Hematopoietic multipotent progenitor cell treated with erythropoietin and hydrocortisone succinate and interleukin-3 and kit ligand, for 6 days (in vitro differentiated cells): Measurements from ENCODE around the gene ATP10A.
"Not testable (repeated sequence)": the region's sequence is repeated elsewhere in the genome, so short reads cannot be mapped to it uniquely, and the experiment has no call there.

Experiments used
- DNase-seq: peaks from one replicate; pipeline ENCODE4 v3.0.0-alpha.2; 2015

ATP10A gene

DNA sequence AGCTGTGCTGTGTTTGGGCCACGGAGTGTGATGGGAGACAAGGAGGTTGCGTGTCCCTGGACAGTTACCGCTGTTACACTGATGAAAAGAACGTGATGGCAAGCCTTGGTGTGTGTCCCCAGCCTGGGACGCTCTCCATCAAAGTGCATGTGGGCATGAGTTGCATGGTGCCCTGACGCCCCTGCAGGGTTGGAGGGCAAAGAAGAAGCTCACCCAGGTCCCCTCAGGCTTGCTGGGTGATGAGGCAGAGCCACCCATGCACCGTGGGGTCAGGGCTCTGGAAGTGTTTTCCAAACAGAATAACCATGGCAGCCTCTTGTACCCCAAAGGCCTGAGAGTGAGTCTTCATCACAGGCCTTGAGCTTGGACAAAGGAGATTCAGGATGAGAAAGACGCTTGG, 189.2 kb downstream of the ATP10A start:
- DNase-seq = no peak

DNA sequence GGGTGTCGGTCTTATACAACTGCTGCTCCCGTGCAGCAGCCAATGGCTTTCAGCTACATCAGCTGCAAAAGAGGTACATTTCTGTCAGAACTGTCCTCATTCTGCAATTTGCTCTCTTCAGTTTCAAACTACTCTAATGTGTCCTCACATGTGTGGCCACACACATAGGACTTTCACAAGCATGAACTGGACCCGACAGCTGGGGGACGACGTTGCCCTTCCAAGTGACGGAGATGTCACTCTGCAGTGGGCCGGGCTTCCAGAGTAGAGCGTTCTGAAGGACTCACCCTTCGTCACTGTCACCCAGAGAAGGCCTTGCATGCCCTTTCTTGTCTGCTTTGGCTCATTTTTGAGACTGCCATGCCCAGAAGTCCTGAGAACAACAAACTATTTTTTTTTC, 189.8 kb downstream of the ATP10A start:
- no peak for DNase-seq

DNA sequence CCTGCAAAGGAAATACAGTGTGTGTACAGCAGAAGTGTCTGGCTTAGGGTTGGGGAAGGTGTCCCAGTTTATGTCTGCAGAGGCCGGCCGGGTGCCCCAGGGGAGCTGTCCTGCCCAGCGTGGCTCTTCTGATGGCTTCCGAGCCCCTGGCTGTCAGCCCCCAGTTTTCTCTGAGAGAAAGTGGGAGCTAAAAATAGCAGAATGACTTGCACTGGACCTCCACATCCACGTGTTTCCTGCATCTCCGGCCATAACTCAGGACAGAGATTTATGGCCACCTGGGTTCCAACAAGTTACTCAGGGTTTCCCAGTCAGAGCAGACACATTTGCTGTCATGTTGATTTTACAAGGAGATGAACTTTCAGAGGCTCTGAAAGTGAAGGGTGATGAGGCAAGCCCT, 192.0 kb downstream of the ATP10A start:
- no peak for DNase-seq

DNA sequence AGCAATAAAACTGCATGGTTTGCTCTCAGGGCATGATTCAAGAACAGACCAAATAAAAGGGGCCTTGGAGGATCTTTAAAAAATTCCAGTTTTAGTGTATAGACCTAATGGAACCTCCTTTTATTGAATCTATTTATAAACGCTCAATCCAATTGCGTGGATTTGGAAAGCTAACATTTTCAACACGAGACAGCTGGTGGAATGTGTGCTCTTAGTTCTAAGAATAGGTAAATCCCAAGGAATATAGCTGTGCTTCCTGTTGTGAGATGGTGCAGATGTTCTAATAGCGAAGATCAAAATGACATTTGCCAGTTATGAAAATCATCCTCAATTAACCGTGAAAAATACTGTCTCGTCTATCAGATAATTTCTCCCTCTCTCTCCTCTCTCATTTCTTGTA, 192.5 kb downstream of the ATP10A start:
- DNase-seq = no peak

DNA sequence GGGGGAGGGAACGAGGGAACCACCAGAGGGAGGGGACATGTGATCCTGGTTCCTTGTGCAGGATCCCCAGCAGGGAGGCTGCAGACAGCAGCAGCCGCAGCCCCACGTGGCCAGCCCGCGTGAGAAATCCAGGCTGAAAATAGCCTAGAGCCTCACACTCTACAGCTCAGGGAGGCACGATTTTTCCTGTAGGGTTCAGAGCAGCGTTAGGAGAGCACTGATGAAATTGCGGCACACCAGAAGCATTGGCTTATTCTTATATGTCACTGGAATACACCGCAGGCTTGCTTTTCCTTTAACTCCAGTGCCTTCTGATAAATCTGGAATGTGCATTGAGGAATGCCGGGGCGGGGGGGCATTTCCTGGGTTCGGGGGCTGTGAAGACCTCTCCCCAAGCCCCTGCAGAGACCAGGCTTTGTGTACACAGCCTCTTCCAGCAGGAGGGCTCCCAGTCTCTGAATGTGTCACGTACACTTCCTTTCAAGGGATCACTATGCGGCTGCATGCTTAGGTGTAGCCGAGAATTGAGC, 193.0 kb downstream of the ATP10A start:
- no peak for DNase-seq

DNA sequence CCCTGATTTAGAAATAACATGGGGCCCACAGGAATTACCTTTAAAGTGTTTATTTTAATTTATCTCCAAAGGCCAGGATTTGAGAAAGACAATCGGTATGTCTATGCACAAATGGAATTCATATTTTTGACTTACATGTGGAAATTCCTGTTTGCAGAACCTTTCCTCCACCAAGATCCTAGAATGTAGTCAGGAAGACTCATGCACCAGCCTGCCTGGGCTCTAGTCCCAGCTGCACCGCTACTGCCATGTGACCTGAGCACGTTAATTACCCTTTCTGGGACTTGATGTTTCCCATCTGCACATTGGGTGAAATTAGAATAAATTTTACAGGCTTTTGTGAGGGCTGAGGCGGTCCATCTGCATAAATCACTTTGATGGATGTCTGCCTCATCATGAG, 194.2 kb downstream of the ATP10A start:
- DNase-seq = no peak

DNA sequence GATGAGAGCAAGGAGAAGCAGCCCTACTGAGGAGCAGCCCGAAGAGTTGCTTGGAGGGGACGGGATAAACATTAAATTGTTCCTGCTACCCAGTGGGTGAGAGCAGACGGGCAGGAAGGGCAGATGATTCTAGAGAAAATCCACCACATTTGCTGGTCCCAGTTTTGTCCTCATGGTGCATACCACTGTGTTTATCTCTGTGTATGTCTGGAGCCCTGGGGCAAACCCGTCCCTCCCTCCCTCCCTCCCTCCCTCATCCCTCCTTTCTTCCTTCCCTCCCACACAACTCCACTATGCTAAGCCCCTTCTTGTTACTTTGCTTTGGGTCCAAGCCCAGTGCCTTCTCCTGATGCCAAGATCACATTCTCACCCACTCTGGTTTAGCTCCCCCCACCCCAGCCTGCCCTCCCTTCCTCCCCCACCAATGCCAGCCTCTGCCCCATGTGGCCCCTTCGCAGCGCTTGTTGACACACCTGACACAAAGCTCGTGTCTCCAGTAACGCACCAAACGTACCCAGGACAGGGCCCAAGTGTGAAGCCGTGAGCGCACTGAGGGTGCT, 194.8 kb downstream of the ATP10A start:
- no peak for DNase-seq

DNA sequence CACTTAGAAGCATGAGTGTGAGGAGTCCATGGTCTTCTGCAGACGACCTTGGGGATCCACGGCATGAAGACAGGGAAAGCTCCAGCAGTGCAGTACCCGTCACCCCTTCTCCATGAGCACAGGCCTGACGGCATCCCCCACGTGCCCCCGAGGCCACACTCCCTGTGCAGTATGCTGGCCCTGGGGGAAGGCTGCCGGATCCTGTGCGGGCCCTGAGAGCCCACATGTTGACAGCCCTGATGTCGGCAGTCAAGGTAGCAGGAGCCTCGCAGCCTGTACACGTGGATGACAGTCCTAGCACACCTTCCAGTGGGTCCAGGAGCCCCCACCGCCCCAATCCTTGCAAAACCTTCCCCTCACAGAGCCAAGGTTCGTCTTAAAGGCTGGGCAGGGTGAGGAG, 195.3 kb downstream of the ATP10A start:
- no peak for DNase-seq

DNA sequence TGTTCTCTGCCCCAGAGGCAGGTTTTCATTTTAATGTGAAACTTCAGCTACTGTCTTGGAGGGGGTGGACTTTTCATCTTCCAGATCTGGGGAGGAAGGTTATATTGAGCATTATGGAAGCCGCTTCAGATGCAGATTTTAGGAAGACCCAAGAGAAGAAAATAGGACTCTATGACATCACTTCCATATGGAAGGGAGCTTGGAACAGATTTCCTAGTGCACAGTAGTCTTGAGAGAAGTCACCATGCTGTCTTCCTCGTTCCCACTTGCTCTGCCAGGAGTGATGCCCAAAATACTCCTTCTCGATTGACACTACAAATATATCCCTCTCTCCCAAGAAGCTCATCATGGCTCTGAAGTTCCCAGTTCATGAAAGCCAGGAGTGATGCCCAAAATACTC, 197.2 kb downstream of the ATP10A start:
- DNase-seq = no peak

DNA sequence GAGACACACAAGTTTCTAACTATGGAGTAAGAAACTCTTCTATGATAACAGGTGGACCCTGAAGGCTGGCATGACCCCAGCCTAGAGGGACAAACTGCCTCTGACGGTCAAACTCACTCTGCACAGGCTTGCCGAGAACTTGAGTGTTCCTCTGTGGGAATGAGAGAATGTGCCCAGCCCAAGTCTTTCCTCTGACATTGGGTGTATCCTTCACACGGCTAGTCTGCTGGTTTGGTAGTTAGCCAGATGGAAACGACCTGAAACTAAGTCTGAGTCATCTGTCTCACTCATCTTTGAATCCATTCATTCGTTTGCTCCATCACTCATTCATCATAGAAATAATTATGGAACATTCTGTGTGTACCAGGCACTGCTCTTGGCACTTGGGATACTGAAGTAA, 198.4 kb downstream of the ATP10A start:
- no peak for DNase-seq

DNA sequence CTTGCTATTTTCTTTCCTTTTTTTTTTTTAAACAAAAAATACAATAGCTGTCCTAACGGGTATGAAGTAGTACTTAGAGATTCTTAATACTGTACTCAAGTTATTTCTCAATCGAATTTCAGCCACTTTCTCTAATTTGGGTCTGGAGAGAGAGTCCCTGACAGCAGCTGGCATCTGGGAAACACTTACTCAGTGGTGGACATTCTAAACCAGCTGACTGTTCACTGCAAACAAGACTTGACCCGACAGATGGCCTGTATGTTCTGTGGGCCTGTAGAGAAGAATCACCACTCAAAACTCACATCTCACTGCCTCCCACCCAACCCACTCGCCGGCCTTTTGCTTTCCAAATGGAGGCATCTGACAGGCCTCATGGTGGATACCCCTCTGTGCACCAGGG, 199.6 kb downstream of the ATP10A start:
- DNase-seq = no peak

DNA sequence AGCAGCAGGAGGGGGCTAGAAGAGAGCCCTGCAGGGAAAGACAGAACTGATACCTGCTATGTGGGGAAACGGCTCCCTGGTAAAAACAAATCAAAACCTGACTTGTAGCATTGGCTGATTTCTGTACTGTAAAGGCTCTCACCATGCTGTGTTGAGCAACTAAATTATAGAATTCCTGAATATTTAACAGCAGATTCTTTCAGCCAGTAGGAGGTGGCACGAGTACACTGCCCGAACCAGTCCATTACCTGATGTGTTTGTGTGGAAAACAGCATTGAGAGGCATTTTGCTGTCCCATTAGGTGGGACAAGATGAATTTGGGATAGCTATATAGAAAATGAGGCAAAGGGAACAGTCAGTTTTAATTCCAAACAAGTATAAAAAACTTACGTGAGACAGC, 201.2 kb downstream of the ATP10A start:
- no peak for DNase-seq

DNA sequence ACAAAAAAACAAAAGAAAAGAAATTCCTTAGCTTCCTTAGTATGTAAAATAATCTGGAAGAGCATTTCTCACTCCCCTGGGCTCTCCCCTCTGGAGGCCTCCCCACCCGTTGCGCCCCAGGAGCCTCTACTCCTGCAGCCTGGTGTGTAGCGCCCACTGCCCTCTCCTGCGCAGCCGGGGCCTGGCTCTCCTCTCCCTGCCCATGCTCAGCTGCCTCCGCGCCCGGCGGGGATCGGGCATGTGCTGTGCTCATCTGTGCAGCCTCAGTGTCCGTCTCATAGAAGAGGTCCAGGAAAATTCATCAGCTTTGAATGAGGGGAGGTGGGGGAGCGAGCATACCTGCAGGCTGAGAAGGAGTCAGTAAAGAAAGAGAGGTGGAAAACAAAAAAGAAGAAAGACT, 203.9 kb downstream of the ATP10A start:
- no peak for DNase-seq

DNA sequence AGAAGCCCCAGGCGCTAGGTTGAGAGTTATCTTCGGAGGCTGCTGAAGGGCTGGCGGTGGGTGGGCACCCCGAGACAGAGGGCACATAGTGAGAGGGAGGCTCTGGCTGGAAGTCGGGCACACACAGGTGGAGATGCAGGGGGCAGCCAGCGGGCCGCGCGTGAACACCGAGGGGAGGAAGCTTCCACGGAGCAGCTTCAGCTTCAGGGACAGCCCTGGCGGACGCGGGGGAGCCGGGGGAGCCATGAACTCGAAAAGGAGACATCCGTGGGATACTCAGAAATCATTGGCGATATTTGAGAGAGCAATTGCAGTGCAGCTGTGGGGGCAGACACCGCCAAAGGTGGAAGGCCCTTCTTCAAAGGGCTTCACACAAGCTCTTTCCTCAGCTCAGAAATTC, 204.6 kb downstream of the ATP10A start:
- no peak for DNase-seq

DNA sequence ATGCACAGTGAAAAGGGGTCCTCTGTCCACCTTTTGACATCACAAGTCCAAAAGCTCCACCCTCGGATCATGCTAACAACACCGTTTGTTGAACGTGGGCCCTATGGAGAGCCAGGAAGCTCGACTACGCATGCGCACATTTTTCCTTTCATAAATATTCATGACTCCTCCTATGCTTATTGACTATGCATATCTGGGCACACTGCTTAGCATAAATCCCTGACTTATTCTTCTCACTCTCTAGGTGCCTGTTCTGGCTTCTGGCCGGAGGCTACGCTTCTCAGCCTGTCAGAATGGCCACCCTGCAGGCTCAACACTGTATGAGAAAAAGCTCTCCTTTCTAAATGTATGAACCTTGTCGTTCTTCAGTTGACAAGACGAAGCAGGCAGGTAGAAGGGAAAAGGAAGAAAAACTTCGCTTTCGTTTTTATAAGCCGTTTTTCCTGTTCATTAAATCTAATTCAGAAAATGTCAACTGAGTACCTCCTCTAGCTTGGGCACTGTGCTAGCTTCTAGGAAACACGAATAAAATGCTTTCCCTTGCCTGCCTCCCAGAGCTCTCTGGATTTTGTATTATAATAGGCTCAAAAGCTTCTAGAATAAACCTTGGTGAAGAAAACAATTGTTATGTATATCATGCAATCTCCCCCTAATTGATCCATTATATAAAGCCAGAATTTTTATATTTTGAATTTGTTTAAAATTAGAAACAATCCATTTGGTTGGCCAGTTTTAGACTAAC, 207.7 kb downstream of the ATP10A start:
- no peak for DNase-seq

DNA sequence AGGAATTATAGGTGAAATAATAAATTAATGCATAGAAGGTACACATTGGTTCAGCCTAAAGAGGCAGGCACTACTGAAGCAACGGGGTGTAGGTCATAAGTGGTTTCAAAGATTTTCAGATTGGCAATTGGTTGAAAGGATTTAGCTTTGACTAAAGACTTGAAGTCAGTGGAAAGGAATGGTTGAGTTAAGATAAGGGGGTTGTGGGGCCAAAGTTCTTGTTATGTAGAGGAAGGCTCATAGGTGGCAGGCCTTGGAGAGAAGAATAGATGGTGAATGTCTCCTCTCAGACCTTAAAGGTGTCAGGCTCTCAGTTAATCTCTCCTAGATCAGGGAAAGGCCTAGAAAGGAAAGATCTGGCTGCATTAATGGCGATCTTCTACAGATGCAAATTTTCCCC, 209.8 kb downstream of the ATP10A start:
- DNase-seq = no peak

DNA sequence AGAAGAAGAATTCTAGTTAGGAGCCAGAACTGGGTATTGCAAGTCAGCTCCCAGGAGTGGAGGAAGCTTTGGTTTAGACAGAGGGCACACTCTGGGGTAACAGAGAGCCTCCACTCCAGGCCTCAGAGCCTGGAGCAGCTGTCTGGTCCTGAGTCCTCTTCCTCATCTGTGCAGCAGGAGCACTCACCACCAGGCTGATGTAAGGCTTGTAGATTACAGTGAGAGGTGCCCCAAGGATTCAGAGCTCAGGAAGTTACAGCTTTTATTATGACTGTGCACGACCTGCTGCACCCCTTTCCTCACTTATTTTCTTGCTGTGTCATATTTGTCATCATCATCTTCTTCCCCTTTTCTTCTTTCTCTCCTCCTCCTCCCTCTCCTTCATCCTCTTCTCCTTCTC, 210.4 kb downstream of the ATP10A start:
- DNase-seq = no peak

DNA sequence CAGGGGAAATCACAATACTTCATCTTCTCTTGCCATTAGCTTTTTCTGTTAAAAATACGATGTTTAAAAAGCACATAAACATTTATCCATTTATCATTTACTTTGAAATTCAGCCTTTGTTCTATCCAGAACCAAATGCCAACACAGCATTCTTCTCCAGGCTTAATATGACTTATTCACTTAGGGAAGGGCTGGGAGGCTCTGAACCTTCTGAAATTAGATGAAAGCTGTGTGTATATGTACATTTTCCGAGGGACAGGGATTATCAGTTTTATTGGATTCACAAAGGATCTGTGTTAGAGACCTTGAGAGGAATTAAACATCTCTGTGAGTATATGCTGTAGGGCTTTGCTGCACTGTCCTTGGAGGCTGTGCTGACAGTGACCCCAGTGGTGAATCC, 213.7 kb downstream of the ATP10A start:
- DNase-seq = no peak

DNA sequence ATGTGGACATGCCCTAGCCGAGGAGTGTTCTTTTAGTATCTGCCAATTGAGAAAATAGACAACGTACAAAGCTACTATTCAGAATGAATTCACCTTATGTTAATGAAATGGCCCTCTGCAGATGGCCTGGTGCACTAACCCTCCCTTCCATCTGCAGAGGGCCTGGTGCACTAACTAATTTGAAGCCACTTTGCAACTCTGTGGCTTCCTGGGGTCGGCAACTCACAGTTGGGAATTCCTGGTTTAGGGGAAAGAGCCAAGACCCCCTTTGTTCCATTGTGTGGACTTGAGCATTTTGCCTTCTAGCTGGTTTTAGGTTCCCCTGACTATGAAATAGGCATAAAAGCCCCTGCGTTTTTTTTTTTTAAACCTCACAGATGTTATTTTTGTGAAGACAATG, 220.0 kb downstream of the ATP10A start:
- DNase-seq = no peak

DNA sequence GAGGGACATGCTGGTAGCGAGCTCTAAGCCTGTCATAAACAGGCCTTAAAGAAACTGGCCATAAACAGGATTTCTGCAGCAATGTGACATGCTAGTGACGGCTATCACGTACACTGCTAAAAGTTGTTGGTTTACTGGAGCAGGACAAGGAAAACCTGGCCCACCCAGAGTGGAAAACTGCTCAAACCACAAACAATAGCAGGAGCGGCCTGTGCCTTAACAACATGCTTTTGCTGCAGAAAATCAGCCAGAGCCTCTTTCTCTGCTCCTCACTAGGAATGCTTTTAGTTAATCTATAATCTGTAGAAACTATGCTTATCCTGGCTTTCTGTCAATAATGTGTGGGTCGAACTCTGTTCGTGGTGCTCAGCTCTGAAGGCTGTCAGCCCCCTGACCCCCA, 221.4 kb downstream of the ATP10A start:
- no peak for DNase-seq

DNA sequence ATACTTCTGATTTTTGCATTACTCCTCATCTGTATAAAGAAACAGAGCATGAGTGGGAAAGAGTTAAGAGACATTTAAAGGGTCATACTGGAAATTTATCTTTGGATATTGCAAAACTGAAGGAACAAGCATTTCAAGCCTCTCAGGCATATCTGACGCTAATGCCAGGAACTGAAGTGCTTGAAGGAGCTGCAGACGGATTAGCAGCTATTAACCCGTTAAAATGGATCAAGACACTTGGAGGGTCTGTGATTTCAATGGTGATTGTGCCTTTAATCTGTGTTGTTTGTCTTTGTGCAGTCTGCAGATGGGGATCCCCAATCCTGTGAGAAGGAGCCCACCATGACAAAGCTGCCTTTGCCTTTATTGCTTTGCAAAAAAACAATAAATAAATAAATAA, 221.8 kb downstream of the ATP10A start:
- no peak for DNase-seq

DNA sequence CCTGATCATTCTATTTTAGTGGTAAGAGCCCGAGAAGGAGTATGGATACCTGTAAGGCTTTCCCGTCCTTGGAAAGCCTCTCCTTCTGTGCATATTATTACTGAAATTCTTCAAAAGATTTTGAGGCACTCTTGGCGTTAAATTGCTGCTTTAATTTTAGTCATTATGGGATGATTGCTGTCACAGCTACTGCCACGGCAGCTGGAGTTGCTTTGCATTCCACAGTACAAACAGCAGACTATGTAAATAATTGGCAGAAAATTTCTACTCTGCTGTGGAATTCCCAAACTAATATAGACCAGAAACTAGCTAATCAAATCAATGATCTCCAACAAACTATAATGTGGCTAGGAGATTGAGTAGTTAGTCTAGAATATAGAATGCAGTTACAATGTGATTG, 222.2 kb downstream of the ATP10A start:
- DNase-seq = not testable (repeated sequence)

DNA sequence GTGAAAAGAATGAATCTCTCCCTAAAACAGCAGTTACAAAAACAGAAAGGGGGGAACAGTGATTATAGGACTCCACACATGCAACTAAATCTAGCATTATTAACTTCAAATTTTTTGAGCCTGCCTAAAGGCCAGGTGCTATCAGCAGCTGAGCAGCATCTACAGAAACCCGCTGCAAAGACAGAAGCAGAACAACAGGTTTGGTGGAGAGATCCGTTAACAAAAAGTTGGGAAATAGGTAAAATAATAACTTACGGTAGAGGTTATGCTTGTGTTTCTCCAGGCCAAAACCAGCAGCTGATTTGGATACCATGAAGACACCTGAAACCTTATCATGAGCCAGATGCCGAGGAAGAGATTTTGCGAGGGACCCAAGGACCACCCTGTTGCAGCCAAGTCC, 222.7 kb downstream of the ATP10A start:
- DNase-seq = no peak

DNA sequence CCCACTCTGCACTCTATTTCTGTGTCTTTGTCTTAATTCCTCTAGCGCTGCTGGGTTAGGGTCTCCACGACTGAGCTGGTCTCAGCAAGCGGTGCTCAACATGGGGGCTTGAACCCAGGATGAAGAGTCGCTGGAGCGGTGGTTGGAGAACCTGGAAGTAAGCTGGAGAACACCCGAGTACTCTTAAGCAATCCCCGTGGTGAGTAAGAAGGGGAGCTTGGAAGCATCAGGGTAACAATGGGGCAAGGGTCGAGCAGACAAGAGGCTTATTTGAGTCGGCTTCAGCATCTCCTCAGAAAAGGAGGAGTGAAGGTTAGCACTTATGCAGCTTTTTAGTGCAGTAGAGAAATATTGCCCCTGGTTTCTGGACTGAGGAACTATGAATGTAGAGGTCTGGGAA, 226.6 kb downstream of the ATP10A start:
- DNase-seq = not testable (repeated sequence)

DNA sequence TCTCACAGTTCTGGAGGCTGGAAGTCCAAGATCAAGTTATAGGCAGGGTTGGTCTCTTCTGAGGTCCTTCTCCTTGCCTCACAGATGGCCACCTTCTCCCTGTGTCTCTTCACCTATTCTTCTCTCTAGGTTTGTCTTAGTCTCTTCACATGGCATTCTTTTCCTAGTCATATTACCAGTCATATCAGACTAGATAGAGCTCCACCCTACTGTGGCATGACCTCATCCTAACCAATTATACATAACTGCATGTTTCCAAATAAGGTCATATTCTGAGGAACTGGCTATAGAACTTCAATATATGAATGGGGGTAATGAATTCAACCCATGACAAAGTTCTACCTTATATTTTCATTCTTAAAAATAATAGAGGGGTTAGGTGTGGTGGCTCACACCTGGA, 227.9 kb downstream of the ATP10A start:
- DNase-seq = no peak
